Measurements from ENCODE around the gene MOSPD2.

GRCh38 chrX:14963447-14964236, 90.4 kb downstream of the MOSPD2 start:
- TF ChIP-seq CTCF (IDR thresholded peaks at IDR 0.05) (no peak), POLR2A (IDR thresholded peaks at IDR 0.05) (no peak)

All from stomach (tissue), 4 donors.